CD4-positive, CD25-positive, alpha-beta regulatory T cell (primary cell): ENCODE measurements around the gene RASAL3. TPM values are rescaled to one million over a fixed set of nuclear protein-coding genes. Genes with fewer than 3 reads are reported as not detected.
"Not testable (repeated sequence)": the region's sequence is repeated elsewhere in the genome, so short reads cannot be mapped to it uniquely, and the experiment has no call there.

Source experiments
- ATAC-seq, 2 donors: fragments of 150-1000 bp; cut with Tn5 transposase; one replicate each; pipeline ENCODE4 v1.10.0; 2021; ENCODE audit warnings: low read depth in 2 of 2, moderate number of reproducible peaks in 2 of 2, moderate library complexity in 1 of 2
- DNase-seq, 3 donors: peaks; one replicate each; pipeline versions ENCODE4 v3.0.0 to v3.0.0-alpha.2; 2012 to 2022; ENCODE audit warnings: mixed read lengths in 1 of 3
- H3K27ac ChIP-seq: one replicate; pipeline ENCODE4 v1.7.0; 2013; ENCODE audit warnings: mild to moderate bottlenecking, low read length; ENCODE audit not compliant: insufficient read depth, poor library complexity, severe bottlenecking
- H3K27me3 ChIP-seq: one replicate; pipeline ENCODE4 v1.7.0; 2013; ENCODE audit warnings: low read length; ENCODE audit not compliant: control insufficient read depth, insufficient read depth
- H3K36me3 ChIP-seq: one replicate; pipeline ENCODE4 v1.7.0; 2013; ENCODE audit warnings: mild to moderate bottlenecking, low read length, moderate library complexity; ENCODE audit not compliant: control insufficient read depth, insufficient read depth
- H3K4me1 ChIP-seq: 2 replicates; pipeline ENCODE4 v1.7.0; 2013; ENCODE audit warnings: mild to moderate bottlenecking, low read length; ENCODE audit not compliant: insufficient read depth, control insufficient read depth, poor library complexity, severe bottlenecking
- H3K4me3 ChIP-seq: one replicate; pipeline ENCODE4 v1.7.0; 2013; ENCODE audit warnings: low read depth, mild to moderate bottlenecking, low read length, moderate library complexity
- H3K9me3 ChIP-seq, 2 experiments: 1 replicate in 1 of 2; 2 replicates in 1 of 2; pipeline ENCODE4 v1.7.0; 2013; ENCODE audit warnings: low read length in 2 of 2, mild to moderate bottlenecking in 1 of 2, moderate library complexity in 1 of 2; ENCODE audit not compliant: control insufficient read depth in 2 of 2
- H3K27ac Mint-ChIP-seq, 3 donors: one replicate each; pipeline ENCODE4 v1.8.0; 2020 to 2022; ENCODE audit warnings: mild to moderate bottlenecking in 3 of 3, mixed read lengths in 3 of 3, moderate library complexity in 2 of 3
- H3K27me3 Mint-ChIP-seq: one replicate; pipeline ENCODE4 v1.8.0; 2022; ENCODE audit warnings: mild to moderate bottlenecking, mixed read lengths
- H3K36me3 Mint-ChIP-seq: one replicate; pipeline ENCODE4 v1.8.0; 2020; ENCODE audit warnings: mixed read lengths
- H3K4me1 Mint-ChIP-seq, 4 donors: one replicate each; pipeline ENCODE4 v1.8.0; 2020 to 2022; ENCODE audit warnings: mixed read lengths in 4 of 4, mild to moderate bottlenecking in 1 of 4
- H3K4me3 Mint-ChIP-seq, 4 donors: one replicate each; pipeline ENCODE4 v1.8.0; 2020 to 2022; ENCODE audit warnings: mild to moderate bottlenecking in 4 of 4, mixed read lengths in 4 of 4, moderate library complexity in 3 of 4
- H3K9me3 Mint-ChIP-seq, 7 donors: one replicate each; pipeline ENCODE4 v1.8.0; 2020 to 2022; ENCODE audit warnings: mixed read lengths in 7 of 7, mild to moderate bottlenecking in 3 of 7, moderate library complexity in 2 of 7
- polyA plus RNA-seq, 4 donors: library from polyadenylated mRNA; unstranded; fragments of 300-500 nt; fragmentation: Illumina TruSeq; gene quantifications; one replicate each; pipeline ENCODE4 v1.2.3, GENCODE V29; 2021
- total RNA-seq: library from RNA; stranded (reverse); gene quantifications from one replicate; pipeline ENCODE4 v1.2.3, GENCODE V29; 2022

RASAL3 gene
- total and polyA plus RNA-seq, 5 donors from 2014 or later: 25.3 to 122 (median 42.7) TPM

GRCh38 chr19:15501596-15501995 is 37.3 kb upstream of the RASAL3 start:
- Mint-ChIP-seq H3K4me1 (peaks cover 0 to 22% (median 2%) of the 10 kb centered on the region in 4 donors), H3K9me3 (peaks cover 0 to 3% (median 0%) of the 10 kb centered on the region in 7 donors), H3K27ac (no peak overlapping the region), H3K27me3 (peaks cover 15% of the 10 kb centered on the region), H3K36me3 (no peaks in the 10 kb centered on the region), H3K4me3 (peak overlapping the region in 1 of 4 donors; percentile 2)
- no peaks in the 10 kb centered on the region for H3K36me3 ChIP-seq
- DNase-seq: no peak
- H3K4me1 ChIP-seq: no peaks in the 10 kb centered on the region
- ATAC-seq: no peak
- no peak overlapping the region for H3K27ac ChIP-seq
- H3K9me3 ChIP-seq: no peaks in the 10 kb centered on the region
- H3K27me3 ChIP-seq: peaks cover 2% of the 10 kb centered on the region
- H3K4me3 ChIP-seq: no peak overlapping the region

- Mint-ChIP-seq H3K4me1 (peaks cover 0 to 22% (median 2%) of the 10 kb centered on the region in 4 donors), H3K27me3 (peaks cover 8% of the 10 kb centered on the region), H3K4me3 (no peak overlapping the region), H3K27ac (no peak overlapping the region), H3K9me3 (no peaks in the 10 kb centered on the region), H3K36me3 (no peaks in the 10 kb centered on the region)
- Histone ChIP-seq H3K4me1 (no peaks in the 10 kb centered on the region), H3K27me3 (peaks cover 2% of the 10 kb centered on the region), H3K9me3 (no peaks in the 10 kb centered on the region), H3K27ac (no peak overlapping the region), H3K36me3 (no peaks in the 10 kb centered on the region), H3K4me3 (no peak overlapping the region)
- no peak for ATAC-seq
- no peak for DNase-seq
These were observed 34.6 kb upstream of the RASAL3 start for GRCh38 chr19:15498910-15499309.

- Mint-ChIP-seq H3K4me1 (peaks cover 0 to 22% (median 2%) of the 10 kb centered on the region in 4 donors), H3K27ac (no peak overlapping the region), H3K36me3 (no peaks in the 10 kb centered on the region), H3K9me3 (no peaks in the 10 kb centered on the region), H3K4me3 (no peak overlapping the region), H3K27me3 (peaks cover 8% of the 10 kb centered on the region)
- ATAC-seq (no peak), DNase-seq (no peak)
- Histone ChIP-seq H3K36me3 (no peaks in the 10 kb centered on the region), H3K4me1 (no peaks in the 10 kb centered on the region), H3K27ac (no peak overlapping the region), H3K27me3 (peaks cover 2% of the 10 kb centered on the region), H3K4me3 (no peak overlapping the region), H3K9me3 (no peaks in the 10 kb centered on the region)
These were observed 34.0 kb upstream of the RASAL3 start for GRCh38 chr19:15498156-15498858.

DNA sequence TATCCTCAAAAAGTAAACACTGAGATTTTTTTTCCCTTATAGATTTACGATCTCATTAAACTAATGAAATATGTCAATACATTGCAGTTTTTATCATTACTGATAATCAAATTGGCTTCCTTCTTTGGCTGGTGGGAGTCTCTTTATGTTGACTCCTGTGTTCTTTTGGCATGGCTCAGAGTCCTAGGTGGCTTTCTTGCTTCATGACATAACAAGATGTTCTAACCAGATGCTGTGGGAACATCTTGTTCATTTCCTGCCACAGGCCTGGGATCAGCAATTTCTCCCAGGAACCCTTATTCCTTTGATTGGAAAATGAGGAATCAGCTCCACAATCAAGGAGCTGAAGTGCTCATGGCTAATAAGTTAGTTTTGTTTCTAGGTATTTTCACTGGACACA is 30.8 kb upstream of the RASAL3 start:
- DNase-seq (no peak), ATAC-seq (no peak)
- H3K27me3 Mint-ChIP-seq: peaks cover 7% of the 10 kb centered on the region
- H3K27ac ChIP-seq: no peak overlapping the region
- no peaks in the 10 kb centered on the region for H3K36me3 Mint-ChIP-seq
- H3K9me3 ChIP-seq: no peaks in the 10 kb centered on the region
- H3K27ac Mint-ChIP-seq: no peak overlapping the region
- no peak overlapping the region for H3K4me3 Mint-ChIP-seq
- peaks cover 0 to 8% (median 0%) of the 10 kb centered on the region in 4 donors for H3K4me1 Mint-ChIP-seq
- no peak overlapping the region for H3K4me3 ChIP-seq
- peaks cover 0 to 2% (median 0%) of the 10 kb centered on the region in 7 donors for H3K9me3 Mint-ChIP-seq
- H3K27me3 ChIP-seq: no peaks in the 10 kb centered on the region
- H3K36me3 ChIP-seq: no peaks in the 10 kb centered on the region
- no peaks in the 10 kb centered on the region for H3K4me1 ChIP-seq

DNA sequence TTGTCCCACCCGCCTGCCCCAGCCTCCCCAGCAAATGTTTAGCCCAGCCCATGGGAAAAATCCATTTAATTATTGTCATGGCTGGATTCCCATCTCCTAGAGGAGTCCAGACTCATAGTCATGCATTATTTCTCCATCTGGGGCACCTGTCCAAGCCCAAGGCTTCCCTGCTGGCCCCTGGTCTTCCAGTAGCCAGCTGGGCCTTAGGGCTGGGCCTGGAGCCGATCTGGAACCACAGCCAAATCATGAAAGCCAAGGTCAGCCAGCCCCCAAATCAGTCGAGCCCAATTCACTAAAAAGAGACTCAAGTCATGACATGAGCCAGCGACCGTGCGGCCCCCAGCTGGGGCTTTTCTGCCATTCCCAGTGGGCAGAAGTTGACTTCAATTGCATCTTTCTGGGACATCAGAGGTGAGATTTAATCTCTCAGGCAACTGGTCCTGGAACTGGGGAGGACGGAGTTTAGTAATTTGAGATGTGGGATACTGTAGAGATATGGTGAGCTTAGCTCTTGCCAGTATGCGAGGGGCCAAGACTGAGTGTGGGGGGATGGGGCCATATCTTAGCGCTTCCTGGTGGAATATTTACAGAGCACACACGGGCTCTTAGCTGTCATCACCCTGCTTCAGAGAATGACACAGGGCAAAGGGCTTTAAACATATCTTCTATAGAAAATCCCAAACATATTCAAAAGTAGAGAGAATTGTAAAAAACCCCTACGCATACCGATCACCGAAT is 24.3 kb upstream of the RASAL3 start:
- Histone ChIP-seq H3K27me3 (no peaks in the 10 kb centered on the region), H3K4me3 (no peak overlapping the region), H3K27ac (no peak overlapping the region), H3K36me3 (no peaks in the 10 kb centered on the region), H3K4me1 (no peaks in the 10 kb centered on the region), H3K9me3 (no peaks in the 10 kb centered on the region)
- H3K27ac Mint-ChIP-seq: no peak overlapping the region
- H3K9me3 Mint-ChIP-seq: peaks cover 0 to 4% (median 0%) of the 10 kb centered on the region in 7 donors
- H3K36me3 Mint-ChIP-seq: no peaks in the 10 kb centered on the region
- DNase-seq (no peak), ATAC-seq (no peak)
- no peak overlapping the region for H3K4me3 Mint-ChIP-seq
- no peaks in the 10 kb centered on the region for H3K4me1 Mint-ChIP-seq
- H3K27me3 Mint-ChIP-seq: peaks cover 6% of the 10 kb centered on the region

DNA sequence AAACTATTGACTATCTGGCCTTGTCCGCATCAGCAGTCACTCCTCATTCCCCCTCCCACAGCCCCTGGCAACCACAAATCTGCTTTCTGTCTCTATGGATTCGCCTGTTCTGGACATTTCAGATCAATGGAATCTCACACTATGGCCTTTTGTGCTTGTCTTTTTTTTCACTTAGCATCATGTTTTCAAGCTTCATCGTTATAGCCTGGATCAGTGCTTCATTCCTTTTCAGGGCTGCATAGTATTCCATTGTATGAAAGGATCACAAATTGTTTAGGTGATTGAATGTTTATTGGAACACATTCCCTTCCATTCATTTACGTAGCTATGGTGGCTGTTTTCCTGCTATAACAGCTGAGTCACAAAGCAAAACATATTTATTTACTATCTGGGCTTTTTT is 22.7 kb upstream of the RASAL3 start:
- H3K9me3 ChIP-seq: no peaks in the 10 kb centered on the region
- H3K27ac Mint-ChIP-seq: peak overlapping the region in 1 of 3 donors; percentile 28

DNA sequence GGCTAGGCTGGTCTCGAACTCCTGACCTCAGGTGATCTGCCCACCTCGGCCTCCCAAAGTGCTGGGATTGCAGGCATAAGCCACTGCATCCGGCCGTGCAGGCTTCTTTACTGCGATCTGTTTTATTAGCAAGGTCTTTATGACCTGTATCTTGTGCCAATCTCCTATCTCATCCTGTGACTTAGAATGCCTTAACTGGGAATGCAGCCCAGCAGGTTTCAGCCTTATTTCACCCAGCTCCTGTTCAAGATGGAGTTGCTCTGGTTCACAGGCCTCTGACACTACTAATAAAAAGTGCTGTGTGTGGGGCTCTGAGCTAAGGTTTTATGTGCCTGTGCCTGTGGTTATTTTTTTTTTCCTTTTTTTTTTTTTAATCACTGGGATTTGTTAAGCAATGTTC is 21.4 kb upstream of the RASAL3 start:
- H3K27me3 Mint-ChIP-seq, H3K27ac ChIP-seq, DNase-seq, H3K4me3 ChIP-seq, H3K9me3 Mint-ChIP-seq, H3K4me1 Mint-ChIP-seq, ATAC-seq, H3K9me3 ChIP-seq, H3K27me3 ChIP-seq, H3K27ac Mint-ChIP-seq, H3K4me1 ChIP-seq, H3K36me3 ChIP-seq, H3K4me3 Mint-ChIP-seq, H3K36me3 Mint-ChIP-seq: not testable (repeated sequence)

More for the DNA sequence above, 22.7 kb upstream of the RASAL3 start:
- ATAC-seq: no peak
- Histone ChIP-seq H3K4me3 (no peak overlapping the region), H3K27ac (no peak overlapping the region), H3K4me1 (no peaks in the 10 kb centered on the region), H3K27me3 (no peaks in the 10 kb centered on the region), H3K36me3 (no peaks in the 10 kb centered on the region)
- peaks cover 0 to 7% (median 4%) of the 10 kb centered on the region in 4 donors for H3K4me1 Mint-ChIP-seq
- peaks cover 0 to 4% (median 0%) of the 10 kb centered on the region in 7 donors for H3K9me3 Mint-ChIP-seq
- DNase-seq: no peak
- H3K27me3 Mint-ChIP-seq: no peaks in the 10 kb centered on the region
- H3K4me3 Mint-ChIP-seq: no peak overlapping the region
- no peaks in the 10 kb centered on the region for H3K36me3 Mint-ChIP-seq
